Upper lobe of left lung (tissue), 6 donors: ENCODE measurements around the gene RNF150. TPM values are rescaled to one million over a fixed set of nuclear protein-coding genes. Genes with fewer than 3 reads are reported as not detected.

ENCODE experiments used
- ATAC-seq, 2 donors: fragments of 200-7000 bp; cut with Tn5 transposase; one replicate each; pipeline ENCODE4 v1.9.1; 2022; ENCODE audit warnings: mild to moderate bottlenecking in 2 of 2, moderate library complexity in 2 of 2; ENCODE audit not compliant: low FRiP score in 2 of 2
- DNase-seq, 2 donors: peaks; one replicate each; pipeline ENCODE4 v3.0.0-alpha.2; 2019 to 2020
- H3K27ac ChIP-seq, 4 donors: fragments of 200-600 bp; sonication (generic); one replicate each; pipeline ENCODE4 v1.5.1; 2016 to 2019
- H3K27me3 ChIP-seq, 4 donors: fragments of 200-600 bp; sonication (generic); one replicate each; pipeline ENCODE4 v1.5.1; 2017 to 2019
- H3K36me3 ChIP-seq, 4 donors: fragments of 200-600 bp; sonication (generic); one replicate each; pipeline ENCODE4 v1.5.1; 2016 to 2019
- H3K4me1 ChIP-seq, 4 donors: fragments of 200-600 bp; sonication (generic); one replicate each; pipeline ENCODE4 v1.5.1; 2018 to 2019
- H3K4me3 ChIP-seq, 4 donors: fragments of 200-600 bp; sonication (generic); one replicate each; pipeline ENCODE4 v1.5.1; 2017 to 2019; ENCODE audit warnings: mild to moderate bottlenecking in 2 of 4, moderate library complexity in 1 of 4
- H3K9me3 ChIP-seq, 4 donors: fragments of 200-600 bp; sonication (generic); one replicate each; pipeline ENCODE4 v1.5.1; 2018 to 2019
- EP300 ChIP-seq, 4 donors: sonication (generic); formaldehyde crosslinking; IDR thresholded peaks; one replicate each; pipeline ENCODE4 v1.5.1; 2017; ENCODE audit warnings: antibody characterized with exemption in 4 of 4, control low read depth in 2 of 4
- POLR2A ChIP-seq, 4 donors: fragments of 450-650 bp; IDR thresholded peaks; one replicate each; pipeline ENCODE4 v1.5.1; 2016 to 2017; ENCODE audit warnings: antibody characterized with exemption in 4 of 4, mild to moderate bottlenecking in 2 of 4
- POLR2AphosphoS5 ChIP-seq, 2 donors: sonication (generic); formaldehyde crosslinking; IDR thresholded peaks; one replicate each; pipeline ENCODE4 v1.5.1; 2017; ENCODE audit warnings: antibody characterized with exemption in 2 of 2
- WGBS, 2 donors: methylation state at CpG; one replicate each; pipeline ENCODE4 v1.1.5; 2017 to 2018; 5-methylcytosine and 5-hydroxymethylcytosine counted together
- total RNA-seq, 6 donors: library from RNA; depleted of rRNA in 4 of 6; stranded (reverse); fragments of >200 nt in 4 of 6; gene quantifications; one replicate each; pipeline versions ENCODE4 v1.1.0 to v1.2.1, GENCODE V29; 2016 to 2021
- TF ChIP-seq, protein P1 (sequence below), 6 experiments: fragments of 450-650 bp in 4 of 6; fragments of 200-600 bp in 2 of 6; sonication (generic) in 2 of 6; IDR thresholded peaks; one replicate each; pipeline ENCODE4 v1.5.1; 2016 to 2019; ENCODE audit warnings: antibody characterized with exemption in 6 of 6
- donor health status: DM: no; HTN: no; CAD: no; lungs with moderate emphysema.
- donor health status: DM: no; HTN: yes; CAD: no; lungs with severe emphysema.

RNF150 gene
- total RNA-seq, 6 donors from 2014 or later: 0.46 to 2.1 (median 1.4) TPM

GRCh38 chr4:140926672-140927071, 206.6 kb downstream of the RNF150 start:
- no peaks in the 10 kb centered on the region for H3K9me3 ChIP-seq
- no peaks in the 10 kb centered on the region for H3K4me1 ChIP-seq
- TF ChIP-seq POLR2AphosphoS5 (IDR thresholded peaks at IDR 0.05) (no peak), EP300 (IDR thresholded peaks at IDR 0.05) (no peak), POLR2A (IDR thresholded peaks at IDR 0.05) (no peak)
- TF ChIP-seq, protein P1, sequence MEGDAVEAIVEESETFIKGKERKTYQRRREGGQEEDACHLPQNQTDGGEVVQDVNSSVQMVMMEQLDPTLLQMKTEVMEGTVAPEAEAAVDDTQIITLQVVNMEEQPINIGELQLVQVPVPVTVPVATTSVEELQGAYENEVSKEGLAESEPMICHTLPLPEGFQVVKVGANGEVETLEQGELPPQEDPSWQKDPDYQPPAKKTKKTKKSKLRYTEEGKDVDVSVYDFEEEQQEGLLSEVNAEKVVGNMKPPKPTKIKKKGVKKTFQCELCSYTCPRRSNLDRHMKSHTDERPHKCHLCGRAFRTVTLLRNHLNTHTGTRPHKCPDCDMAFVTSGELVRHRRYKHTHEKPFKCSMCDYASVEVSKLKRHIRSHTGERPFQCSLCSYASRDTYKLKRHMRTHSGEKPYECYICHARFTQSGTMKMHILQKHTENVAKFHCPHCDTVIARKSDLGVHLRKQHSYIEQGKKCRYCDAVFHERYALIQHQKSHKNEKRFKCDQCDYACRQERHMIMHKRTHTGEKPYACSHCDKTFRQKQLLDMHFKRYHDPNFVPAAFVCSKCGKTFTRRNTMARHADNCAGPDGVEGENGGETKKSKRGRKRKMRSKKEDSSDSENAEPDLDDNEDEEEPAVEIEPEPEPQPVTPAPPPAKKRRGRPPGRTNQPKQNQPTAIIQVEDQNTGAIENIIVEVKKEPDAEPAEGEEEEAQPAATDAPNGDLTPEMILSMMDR (IDR thresholded peaks at IDR 0.05): no peak
- DNase-seq: no peak
- 61 to 69% methylated on average over 2 of the region's 2 CpGs for WGBS, 2 donors
- ATAC-seq: no peak
- no peak overlapping the region for H3K27ac ChIP-seq
- H3K27me3 ChIP-seq: no peaks in the 10 kb centered on the region
- H3K36me3 ChIP-seq: no peaks in the 10 kb centered on the region
- H3K4me3 ChIP-seq: no peak overlapping the region

DNA sequence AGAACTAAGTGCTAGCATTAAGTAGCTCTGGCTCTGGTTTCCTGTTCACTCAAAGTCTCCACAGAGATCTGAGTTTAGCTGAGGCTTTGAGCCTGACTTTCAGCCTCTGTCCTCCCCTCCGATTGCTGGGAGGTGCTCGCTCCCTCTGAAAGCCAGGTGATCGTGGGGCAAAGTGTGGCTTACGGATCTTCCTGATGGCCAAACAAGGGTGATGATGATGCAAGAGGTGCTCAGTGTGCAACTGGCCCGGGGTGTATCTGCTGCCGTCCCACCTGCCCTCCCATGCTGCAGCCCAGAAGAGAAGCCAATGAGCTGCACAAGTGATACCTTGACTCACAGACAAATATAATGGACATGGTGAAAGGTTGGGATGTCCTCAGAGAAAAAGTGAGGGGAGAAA, 207.9 kb downstream of the RNF150 start:
- Histone ChIP-seq H3K27me3 (no peaks in the 10 kb centered on the region), H3K9me3 (no peaks in the 10 kb centered on the region), H3K36me3 (no peaks in the 10 kb centered on the region), H3K4me1 (no peaks in the 10 kb centered on the region), H3K4me3 (no peak overlapping the region), H3K27ac (no peak overlapping the region)
- 93% methylated on average over 6 of the region's 6 CpGs for whole genome bisulfite sequencing, 2 donors
- ATAC-seq (no peak), DNase-seq (no peak)
- TF ChIP-seq EP300 (IDR thresholded peaks at IDR 0.05) (no peak), POLR2AphosphoS5 (IDR thresholded peaks at IDR 0.05) (no peak), POLR2A (IDR thresholded peaks at IDR 0.05) (no peak)

DNA sequence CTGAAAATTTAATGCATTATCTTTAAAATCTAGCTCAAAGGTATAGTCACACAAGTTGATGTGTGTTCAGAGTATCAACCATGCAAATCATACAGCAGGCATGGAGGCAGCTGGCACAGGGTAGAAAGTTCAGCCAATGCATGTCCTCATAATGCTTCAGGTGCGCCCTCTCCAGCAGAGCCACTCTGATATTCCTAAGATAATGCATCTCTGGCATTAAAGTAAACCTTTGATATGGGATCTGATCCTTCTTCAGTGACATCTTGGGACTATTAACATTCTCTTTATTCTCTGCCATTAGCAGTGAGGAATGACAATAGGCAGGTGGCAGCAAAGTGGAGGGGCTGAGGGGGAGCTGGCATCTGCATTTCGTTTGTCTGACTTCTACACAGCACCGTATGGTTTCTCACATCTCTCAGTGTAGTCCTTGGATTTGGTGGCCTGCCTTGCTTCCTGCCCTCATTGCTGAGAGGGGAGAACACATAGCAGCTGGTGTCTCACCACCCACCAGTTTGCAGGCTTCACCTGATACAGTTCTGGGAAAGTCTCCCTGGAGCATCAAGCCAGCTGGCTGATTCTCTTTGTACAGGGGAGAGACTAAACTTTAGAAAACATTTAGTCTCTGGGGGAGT, 208.4 kb downstream of the RNF150 start:
- ATAC-seq (no peak), DNase-seq (no peak)
- no peaks in the 10 kb centered on the region for H3K9me3 ChIP-seq
- TF ChIP-seq, protein P1 (IDR thresholded peaks at IDR 0.05): no peak
- no peak for TF ChIP-seq POLR2A (IDR thresholded peaks at IDR 0.05)
- no peak for TF ChIP-seq POLR2AphosphoS5 (IDR thresholded peaks at IDR 0.05)
- TF ChIP-seq EP300 (IDR thresholded peaks at IDR 0.05): no peak
- H3K4me1 ChIP-seq: no peaks in the 10 kb centered on the region
- H3K27ac ChIP-seq: no peak overlapping the region
- H3K4me3 ChIP-seq: no peak overlapping the region
- no peaks in the 10 kb centered on the region for H3K36me3 ChIP-seq
- no peaks in the 10 kb centered on the region for H3K27me3 ChIP-seq
- 59 to 68% methylated on average over 3 of the region's 3 CpGs for whole genome bisulfite sequencing, 2 donors

DNA sequence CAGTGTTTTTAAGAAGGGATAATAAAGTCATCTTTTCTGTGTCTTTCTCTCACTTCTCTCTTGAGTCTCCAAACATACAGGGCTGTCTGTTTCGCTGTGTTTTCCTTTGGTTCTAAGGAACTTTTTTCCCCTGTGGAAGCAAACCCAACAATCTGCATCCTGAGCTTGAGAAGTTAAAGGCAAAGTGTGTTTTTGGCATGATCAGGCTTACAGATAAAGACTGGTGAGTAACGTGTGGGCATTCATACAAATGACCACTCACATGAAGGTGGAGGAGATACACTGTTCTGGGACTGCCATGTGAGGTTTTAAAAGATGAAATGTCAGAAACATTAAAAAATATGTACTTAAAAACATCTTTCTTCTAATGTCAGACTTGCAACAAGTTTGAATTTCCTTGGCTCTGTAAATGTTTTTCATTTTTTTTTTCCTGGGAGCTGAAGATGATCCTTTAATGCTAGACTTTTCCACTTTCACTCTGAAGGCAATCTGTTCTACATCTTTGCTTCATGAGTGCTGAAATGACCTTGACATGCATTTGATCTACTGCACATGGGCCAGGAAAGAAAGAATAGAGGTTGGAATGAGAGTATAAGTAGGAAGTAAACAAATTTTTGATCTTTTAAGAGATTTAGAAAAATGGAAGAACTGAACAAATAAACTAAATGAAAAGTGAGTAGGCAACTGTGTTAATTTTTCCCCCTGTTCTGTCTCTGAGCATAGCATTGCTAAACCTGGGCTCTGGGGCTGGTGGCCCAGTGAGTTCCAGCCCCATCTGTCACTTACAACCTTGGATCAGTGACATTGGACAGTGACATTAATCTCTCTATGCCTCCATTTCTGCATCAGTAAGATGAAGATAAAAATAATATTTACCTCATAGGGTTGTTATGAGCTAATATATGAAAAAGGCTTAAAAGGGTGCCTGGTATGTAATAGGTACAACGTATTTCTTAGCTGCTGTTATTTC, 226.0 kb downstream of the RNF150 start:
- no peak for TF ChIP-seq POLR2A (IDR thresholded peaks at IDR 0.05)
- TF ChIP-seq, protein P1 (IDR thresholded peaks at IDR 0.05): no peak
- H3K36me3 ChIP-seq: no peaks in the 10 kb centered on the region
- DNase-seq (no peak), ATAC-seq (no peak)
- no peak overlapping the region for H3K27ac ChIP-seq
- H3K9me3 ChIP-seq: no peaks in the 10 kb centered on the region
- 73 to 77% methylated on average over 3 of the region's 3 CpGs for WGBS, 2 donors
- no peak overlapping the region for H3K4me3 ChIP-seq
- H3K4me1 ChIP-seq: no peaks in the 10 kb centered on the region
- H3K27me3 ChIP-seq: no peaks in the 10 kb centered on the region

- DNase-seq (no peak), ATAC-seq (no peak)
- no peaks in the 10 kb centered on the region for H3K36me3 ChIP-seq
- H3K27me3 ChIP-seq: no peaks in the 10 kb centered on the region
- no peak for TF ChIP-seq EP300 (IDR thresholded peaks at IDR 0.05)
- no peaks in the 10 kb centered on the region for H3K9me3 ChIP-seq
- no peaks in the 10 kb centered on the region for H3K4me1 ChIP-seq
- WGBS, 2 donors: 64 to 86% methylated on average over 2 of the region's 2 CpGs
- no peak overlapping the region for H3K27ac ChIP-seq
- H3K4me3 ChIP-seq: no peak overlapping the region
Observed at GRCh38 chr4:140904904-140905303, 228.4 kb downstream of the RNF150 start.
